ENCODE measurements around the gene RAB40B. TPM values are rescaled to one million over a fixed set of nuclear protein-coding genes. Genes with fewer than 3 reads are reported as not detected.

The RAB40B gene
- total RNA-seq, 2 experiments from 2014 or later = 1.3 to 2.2 TPM

- ATAC-seq = no peak
- H3K27me3 Mint-ChIP-seq (ENCODE audit: low read depth) = no peaks in the 10 kb centered on the region
- no peak overlapping the region for H3K27ac Mint-ChIP-seq
- no peaks in the 10 kb centered on the region for H3K9me3 Mint-ChIP-seq (ENCODE audit: insufficient read depth)
- no peak overlapping the region for H3K4me3 Mint-ChIP-seq
- POLR2A ChIA-PET = no interaction called here
- DNase-seq = no peak
- no peaks in the 10 kb centered on the region for H3K4me1 Mint-ChIP-seq (ENCODE audit: low read depth)
- peaks cover 31% of the 10 kb centered on the region for H3K36me3 Mint-ChIP-seq (ENCODE audit: low read depth)
- CTCF ChIA-PET = interaction anchor here (1.1 kb wide), 1 partner anchor 9 kb away, joined by 5 read pairs; no protein-coding TSS in a partner anchor
Observed at GRCh38 chr17:82611140-82612058, 87.1 kb downstream of the RAB40B start.

- ChIA-PET CTCF (no interaction called here), POLR2A (no interaction called here)
- DNase-seq = no peak
Observed at GRCh38 chr17:82609655-82610054, 88.8 kb downstream of the RAB40B start.

GRCh38 chr17:82608816-82609215, 89.7 kb downstream of the RAB40B start:
- CTCF ChIA-PET = no interaction called here
- POLR2A ChIA-PET = no interaction called here
- H3K4me3 Mint-ChIP-seq = no peak overlapping the region

More at GRCh38 chr17:82609655-82610054, 88.8 kb downstream of the RAB40B start:
- Mint-ChIP-seq H3K27ac (no peak overlapping the region), H3K4me1 (ENCODE audit: low read depth) (no peaks in the 10 kb centered on the region), H3K4me3 (no peak overlapping the region), H3K9me3 (ENCODE audit: insufficient read depth) (no peaks in the 10 kb centered on the region), H3K36me3 (ENCODE audit: low read depth) (peaks cover 25% of the 10 kb centered on the region), H3K27me3 (ENCODE audit: low read depth) (no peaks in the 10 kb centered on the region)
- ATAC-seq = no peak

GRCh38 chr17:82605939-82606600, 92.4 kb downstream of the RAB40B start:
- POLR2A ChIA-PET = no interaction called here
- ATAC-seq (no peak), DNase-seq (no peak)
- Mint-ChIP-seq H3K9me3 (ENCODE audit: insufficient read depth) (no peaks in the 10 kb centered on the region), H3K4me3 (no peak overlapping the region), H3K27me3 (ENCODE audit: low read depth) (no peaks in the 10 kb centered on the region), H3K27ac (no peak overlapping the region), H3K36me3 (ENCODE audit: low read depth) (peaks cover 47% of the 10 kb centered on the region), H3K4me1 (ENCODE audit: low read depth) (peaks cover 16% of the 10 kb centered on the region)
- CTCF ChIA-PET = no interaction called here

More at GRCh38 chr17:82608816-82609215, 89.7 kb downstream of the RAB40B start:
- DNase-seq (no peak), ATAC-seq (no peak)
- Mint-ChIP-seq H3K9me3 (ENCODE audit: insufficient read depth) (no peaks in the 10 kb centered on the region), H3K36me3 (ENCODE audit: low read depth) (peaks cover 30% of the 10 kb centered on the region), H3K27me3 (ENCODE audit: low read depth) (no peaks in the 10 kb centered on the region), H3K4me1 (ENCODE audit: low read depth) (peaks cover 5% of the 10 kb centered on the region), H3K27ac (no peak overlapping the region)

Small RNAs within 50 kb of the gene (microRNA-seq; reads per million reads assigned to microRNA genes)
- 1.7 reads per million for gene MIR4525

Other genes with a start within 250 kb of the RAB40B start
- 100 to 1,000 TPM; 220 to 247 TPM for gene CYBC1, start 247.9 kb downstream of the RAB40B start, total RNA-seq
- gene NARF, start 240.0 kb downstream of the RAB40B start, total RNA-seq = 100 to 1,000 TPM; 112 to 114 TPM
- gene FOXK2, start 179.0 kb downstream of the RAB40B start, total RNA-seq = 10 to 100 TPM; 62.3 to 65.3 TPM
- gene WDR45B, start 50.3 kb downstream of the RAB40B start, total RNA-seq = 10 to 100 TPM; 38.2 to 40.2 TPM
- gene FN3KRP, start 18.0 kb upstream of the RAB40B start, total RNA-seq = 10 to 100 TPM; 41.8 to 43.8 TPM
- gene FN3K, start 36.9 kb upstream of the RAB40B start, total RNA-seq = 1 to 10 TPM; 1.7 to 1.9 TPM
- gene TBCD, start 53.4 kb upstream of the RAB40B start, total RNA-seq = 100 to 1,000 TPM; 112 to 122 TPM
- not detected for gene ZNF750, start 141.3 kb upstream of the RAB40B start, total RNA-seq